ENCODE measurements around the gene LHX2. TPM values are rescaled to one million over a fixed set of nuclear protein-coding genes. Genes with fewer than 3 reads are reported as not detected.
A peak's percentile ranks its signal among the peaks of the same experiment; 100 is the strongest.

LHX2 gene
- total RNA-seq, 2 experiments from 2014 or later = not detected

DNA sequence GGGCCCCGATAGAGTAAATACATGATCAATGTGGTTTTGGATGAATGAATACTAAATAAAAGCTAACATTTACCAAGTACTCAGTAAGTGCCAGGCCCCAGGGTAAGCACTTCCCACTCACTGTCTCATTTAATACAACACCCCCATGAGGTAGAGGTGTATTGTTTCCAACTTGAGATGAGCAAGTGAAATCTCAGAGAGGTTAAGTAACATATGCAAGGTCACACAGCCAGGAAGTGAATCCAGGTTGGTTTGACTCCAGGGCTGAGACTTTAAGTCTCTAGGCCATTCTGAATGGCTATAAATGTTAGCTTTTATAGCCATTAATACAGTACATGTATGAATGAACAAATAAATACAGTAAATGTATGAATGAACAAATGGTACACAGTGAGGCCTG, 39.4 kb downstream of the LHX2 start:
- H3K36me3 Mint-ChIP-seq (ENCODE audit: low read depth) = no peaks in the 10 kb centered on the region
- H3K27ac Mint-ChIP-seq = no peak overlapping the region
- no peaks in the 10 kb centered on the region for H3K9me3 Mint-ChIP-seq
- H3K27me3 Mint-ChIP-seq = peaks cover 52% of the 10 kb centered on the region
- ChIA-PET CTCF (interaction anchor here (1.0 to 1.8 kb wide), 2 partner anchors 10 kb away, joined by 3 to 7 read pairs; no protein-coding TSS in a partner anchor), POLR2A (no interaction called here)
- H3K4me3 Mint-ChIP-seq = no peak overlapping the region
- DNase-seq = no peak
- H3K4me1 Mint-ChIP-seq = peaks cover 4% of the 10 kb centered on the region

- peaks cover 46% of the 10 kb centered on the region for H3K27me3 Mint-ChIP-seq
- H3K4me3 Mint-ChIP-seq = no peak overlapping the region
- ChIA-PET POLR2A (no interaction called here), CTCF (interaction anchor here (1.8 kb wide), 1 partner anchor 11 kb away, joined by 7 read pairs; no protein-coding TSS in a partner anchor)
- no peak for DNase-seq
- no peaks in the 10 kb centered on the region for H3K9me3 Mint-ChIP-seq
- no peaks in the 10 kb centered on the region for H3K36me3 Mint-ChIP-seq (ENCODE audit: low read depth)
- H3K4me1 Mint-ChIP-seq = peaks cover 4% of the 10 kb centered on the region
- H3K27ac Mint-ChIP-seq = no peak overlapping the region
Measured at GRCh38 chr9:124052401-124052800, 40.8 kb downstream of the LHX2 start.

DNA sequence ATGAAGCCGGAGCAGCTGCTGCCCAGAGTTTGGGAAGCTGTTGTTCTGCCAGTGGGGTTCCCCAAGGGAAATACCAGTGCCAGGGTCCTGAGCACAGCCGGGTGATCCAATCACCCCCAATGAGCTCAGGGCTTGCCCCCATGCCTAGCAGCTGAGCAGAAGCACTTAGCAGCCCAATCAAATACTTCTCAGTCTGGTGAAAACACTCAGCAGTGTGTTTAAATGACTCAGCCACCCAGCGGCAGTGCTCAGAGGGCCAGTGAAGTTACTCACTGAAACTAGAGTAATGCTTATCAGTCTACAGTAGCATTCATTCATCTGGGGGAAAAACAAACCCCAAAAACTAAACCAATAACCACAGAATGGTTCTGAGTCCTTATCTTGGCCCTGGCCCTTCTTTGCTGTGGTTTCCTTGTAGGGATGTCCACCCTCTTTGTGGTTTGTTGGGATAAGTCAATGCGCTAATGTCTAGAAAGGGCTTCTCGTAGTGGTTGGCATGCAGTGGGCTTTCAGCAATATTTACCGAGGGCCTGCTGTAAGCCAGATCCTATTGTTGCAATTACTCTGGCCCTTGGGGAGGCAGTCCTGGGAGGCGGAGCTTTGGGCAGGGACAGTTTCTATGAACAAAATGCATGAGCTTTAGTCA, 43.1 kb downstream of the LHX2 start:
- H3K27me3 Mint-ChIP-seq = peaks cover 54% of the 10 kb centered on the region
- peak; percentile 28 for DNase-seq
- peaks cover 4% of the 10 kb centered on the region for H3K4me1 Mint-ChIP-seq
- H3K9me3 Mint-ChIP-seq = no peaks in the 10 kb centered on the region
- H3K27ac Mint-ChIP-seq = peak overlapping the region; percentile 6
- H3K36me3 Mint-ChIP-seq (ENCODE audit: low read depth) = no peaks in the 10 kb centered on the region
- H3K4me3 Mint-ChIP-seq = no peak overlapping the region
- POLR2A ChIA-PET = no interaction called here
- CTCF ChIA-PET = no interaction called here

DNA sequence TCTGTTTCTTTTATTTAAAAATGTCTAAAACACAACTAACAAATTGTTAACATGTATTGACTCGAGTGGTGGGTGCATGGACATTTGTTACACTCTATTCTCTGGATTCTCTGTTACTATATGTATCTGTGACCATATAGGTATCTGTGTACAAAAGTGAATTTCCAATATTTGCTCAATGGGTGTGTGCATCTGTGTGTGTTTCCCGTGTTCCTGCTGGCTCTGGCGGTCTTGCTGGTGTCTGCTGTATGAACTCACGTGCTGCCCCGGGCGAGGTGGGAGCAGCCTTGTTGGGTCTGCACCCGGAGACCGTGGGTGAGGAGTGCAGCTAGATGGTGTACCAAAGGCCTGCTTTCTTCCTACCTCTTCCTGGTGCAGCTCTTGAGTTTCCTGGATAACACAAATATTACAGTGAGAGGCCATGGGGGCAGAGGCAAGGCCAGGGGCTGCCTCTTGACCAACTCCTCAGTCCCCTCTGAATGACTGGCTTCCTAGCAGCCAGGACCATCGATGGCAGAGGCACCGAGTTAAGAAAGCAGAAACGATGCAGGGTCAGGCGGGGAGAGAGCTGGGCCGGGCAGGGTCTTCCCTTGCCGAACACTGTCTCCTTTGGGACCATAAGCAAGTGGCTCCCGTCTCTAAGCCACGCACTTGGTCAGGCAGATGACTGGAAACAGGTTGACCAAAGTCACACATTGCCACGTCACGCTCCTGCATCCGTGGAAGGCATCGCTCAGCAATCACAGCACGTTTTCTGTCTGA, 49.5 kb downstream of the LHX2 start:
- H3K36me3 Mint-ChIP-seq (ENCODE audit: low read depth) = no peaks in the 10 kb centered on the region
- no peaks in the 10 kb centered on the region for H3K9me3 Mint-ChIP-seq
- no peak for DNase-seq
- CTCF ChIA-PET = no interaction called here
- peaks cover 30% of the 10 kb centered on the region for H3K27me3 Mint-ChIP-seq
- POLR2A ChIA-PET = no interaction called here
- no peak overlapping the region for H3K27ac Mint-ChIP-seq
- H3K4me3 Mint-ChIP-seq = no peak overlapping the region
- no peaks in the 10 kb centered on the region for H3K4me1 Mint-ChIP-seq

DNA sequence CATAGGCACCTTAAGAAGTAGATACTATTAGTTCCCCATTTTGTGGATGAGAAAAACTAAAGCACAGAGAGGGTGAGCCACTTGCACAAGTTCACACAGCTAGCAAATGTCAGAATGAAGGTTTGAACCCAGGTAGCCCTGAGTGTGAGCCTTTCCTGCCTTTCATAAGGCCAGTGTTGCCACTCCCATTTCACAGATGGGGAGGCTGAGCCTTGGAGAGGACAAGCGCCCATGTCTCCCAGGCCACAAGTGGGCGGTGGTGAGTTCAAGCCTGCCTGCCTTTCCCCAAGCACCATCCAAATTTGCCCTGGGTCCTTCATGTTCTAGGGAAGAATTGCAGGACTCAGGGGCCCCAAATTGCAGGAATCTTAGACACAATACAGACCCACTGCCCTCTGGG, 50.6 kb downstream of the LHX2 start:
- Mint-ChIP-seq H3K36me3 (ENCODE audit: low read depth) (no peaks in the 10 kb centered on the region), H3K27me3 (peaks cover 22% of the 10 kb centered on the region), H3K4me1 (no peaks in the 10 kb centered on the region), H3K27ac (no peak overlapping the region), H3K4me3 (no peak overlapping the region), H3K9me3 (no peaks in the 10 kb centered on the region)
- no peak for DNase-seq
- CTCF ChIA-PET = no interaction called here
- POLR2A ChIA-PET = no interaction called here

GRCh38 chr9:124066783-124067577, 55.4 kb downstream of the LHX2 start:
- DNase-seq = no peak
- Mint-ChIP-seq H3K4me3 (no peak overlapping the region), H3K27ac (no peak overlapping the region), H3K36me3 (ENCODE audit: low read depth) (no peaks in the 10 kb centered on the region), H3K4me1 (no peaks in the 10 kb centered on the region), H3K9me3 (no peaks in the 10 kb centered on the region), H3K27me3 (peaks cover 2% of the 10 kb centered on the region)
- POLR2A ChIA-PET = no interaction called here
- CTCF ChIA-PET = no interaction called here

DNA sequence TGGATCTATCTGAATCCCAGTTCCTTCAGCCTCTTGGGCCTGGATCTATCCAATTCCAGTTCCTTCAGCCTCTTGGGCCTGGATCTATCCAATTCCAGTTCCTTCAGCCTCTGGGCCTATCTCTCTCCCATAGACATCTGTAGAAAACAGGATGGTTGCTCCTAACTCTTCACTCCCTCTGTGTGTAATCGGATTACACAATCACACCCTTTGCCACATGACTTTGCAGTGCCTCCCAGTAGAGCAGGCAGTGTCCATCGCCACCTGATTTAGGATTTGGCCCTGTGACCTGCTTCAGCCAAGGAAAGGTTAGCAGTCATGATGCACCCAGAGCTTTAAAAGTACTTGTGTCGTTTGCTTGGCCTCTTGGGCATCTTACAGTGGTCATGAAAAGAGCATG, 56.7 kb downstream of the LHX2 start:
- ChIA-PET POLR2A (no interaction called here), CTCF (no interaction called here)
- Mint-ChIP-seq H3K9me3 (no peaks in the 10 kb centered on the region), H3K27ac (no peak overlapping the region), H3K36me3 (ENCODE audit: low read depth) (no peaks in the 10 kb centered on the region), H3K27me3 (peaks cover 9% of the 10 kb centered on the region), H3K4me3 (no peak overlapping the region), H3K4me1 (no peaks in the 10 kb centered on the region)
- DNase-seq = no peak

DNA sequence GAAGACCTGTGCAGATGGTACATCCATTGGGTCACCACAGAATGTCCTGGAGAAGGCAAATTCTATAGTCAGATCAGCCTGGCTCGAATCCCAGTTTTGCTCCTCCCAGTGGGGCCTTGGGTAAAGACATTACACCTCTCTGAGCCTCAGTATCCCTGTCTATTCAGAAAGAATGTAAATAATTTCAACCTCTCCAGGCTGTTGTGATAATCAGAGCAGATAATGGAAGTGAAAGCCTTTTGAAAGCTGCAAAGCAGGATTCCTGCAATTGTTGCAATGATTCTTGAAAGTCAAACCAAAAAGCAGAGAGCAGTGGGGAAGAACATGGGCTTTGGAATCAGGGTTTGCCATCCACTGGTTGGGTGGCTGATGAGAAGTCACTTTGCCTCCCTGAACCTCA, 63.2 kb downstream of the LHX2 start:
- no peaks in the 10 kb centered on the region for H3K36me3 Mint-ChIP-seq (ENCODE audit: low read depth)
- ChIA-PET CTCF (no interaction called here), POLR2A (no interaction called here)
- no peaks in the 10 kb centered on the region for H3K4me1 Mint-ChIP-seq
- no peak overlapping the region for H3K4me3 Mint-ChIP-seq
- no peak for DNase-seq
- H3K9me3 Mint-ChIP-seq = no peaks in the 10 kb centered on the region
- no peak overlapping the region for H3K27ac Mint-ChIP-seq
- peaks cover 27% of the 10 kb centered on the region for H3K27me3 Mint-ChIP-seq

DNA sequence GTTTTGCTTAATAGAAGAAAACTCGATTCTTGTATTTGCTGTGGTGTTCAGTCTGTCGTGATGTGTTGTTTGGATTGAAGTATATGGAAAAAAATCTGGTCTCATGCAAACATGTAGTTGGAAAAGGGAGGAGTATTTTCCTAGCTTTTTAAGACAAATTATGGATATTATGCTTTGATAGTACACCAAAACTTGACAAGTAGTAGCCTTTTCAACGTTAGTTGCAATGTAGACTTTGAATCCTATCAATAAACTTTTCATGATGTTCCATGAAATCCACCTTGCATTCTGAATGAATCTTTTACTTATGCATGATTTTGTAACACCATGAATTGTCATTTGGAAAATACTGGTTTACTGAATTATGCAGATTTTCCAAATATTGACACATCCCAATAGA, 64.2 kb downstream of the LHX2 start:
- POLR2A ChIA-PET = no interaction called here
- CTCF ChIA-PET = no interaction called here
- no peaks in the 10 kb centered on the region for H3K4me1 Mint-ChIP-seq
- peaks cover 27% of the 10 kb centered on the region for H3K27me3 Mint-ChIP-seq
- no peaks in the 10 kb centered on the region for H3K9me3 Mint-ChIP-seq
- H3K4me3 Mint-ChIP-seq = no peak overlapping the region
- no peak overlapping the region for H3K27ac Mint-ChIP-seq
- no peaks in the 10 kb centered on the region for H3K36me3 Mint-ChIP-seq (ENCODE audit: low read depth)
- DNase-seq = no peak

DNA sequence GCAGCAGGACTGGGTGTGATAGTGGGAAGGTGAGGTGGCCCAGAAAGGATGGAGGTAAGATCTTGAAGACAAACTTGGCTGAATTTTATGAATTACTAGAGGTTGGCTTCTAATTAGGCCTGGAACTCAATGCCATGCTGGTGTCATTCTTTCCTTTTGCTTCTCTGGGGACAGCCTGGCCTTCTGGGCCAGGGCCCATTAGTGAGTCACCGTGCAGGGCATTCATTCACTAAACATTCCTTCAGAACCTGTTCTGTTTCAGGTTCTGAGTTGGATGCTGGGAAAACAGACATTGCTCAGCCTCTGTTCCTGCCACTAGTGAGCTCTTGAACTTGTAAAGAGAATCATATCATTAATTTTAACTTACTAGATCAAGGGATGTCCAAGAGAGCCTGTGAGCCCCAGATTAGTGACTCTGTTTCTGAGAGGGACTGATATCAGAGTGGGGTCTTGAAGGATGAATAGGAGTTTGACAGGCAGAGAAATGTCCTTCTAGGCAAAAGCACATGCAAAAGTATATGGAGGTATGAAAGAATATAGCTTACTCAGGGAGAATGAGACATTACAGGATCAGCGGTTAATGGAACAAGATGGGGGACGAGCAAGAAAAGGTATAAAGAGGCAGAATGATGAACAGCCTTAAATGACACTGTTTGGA, 66.5 kb downstream of the LHX2 start:
- Mint-ChIP-seq H3K4me1 (no peaks in the 10 kb centered on the region), H3K27ac (no peak overlapping the region), H3K9me3 (no peaks in the 10 kb centered on the region), H3K36me3 (ENCODE audit: low read depth) (no peaks in the 10 kb centered on the region), H3K27me3 (peaks cover 20% of the 10 kb centered on the region), H3K4me3 (no peak overlapping the region)
- ChIA-PET CTCF (no interaction called here), POLR2A (no interaction called here)
- DNase-seq = no peak

- Mint-ChIP-seq H3K27me3 (peaks cover 18% of the 10 kb centered on the region), H3K36me3 (ENCODE audit: low read depth) (no peaks in the 10 kb centered on the region), H3K9me3 (no peaks in the 10 kb centered on the region), H3K4me1 (no peaks in the 10 kb centered on the region), H3K27ac (no peak overlapping the region), H3K4me3 (no peak overlapping the region)
- ChIA-PET CTCF (no interaction called here), POLR2A (no interaction called here)
- no peak for DNase-seq
Measured at GRCh38 chr9:124078641-124079040, 67.1 kb downstream of the LHX2 start.

GRCh38 chr9:124079176-124079925, 67.8 kb downstream of the LHX2 start:
- ChIA-PET CTCF (no interaction called here), POLR2A (no interaction called here)
- no peak overlapping the region for H3K4me3 Mint-ChIP-seq
- H3K27ac Mint-ChIP-seq = no peak overlapping the region
- H3K9me3 Mint-ChIP-seq = no peaks in the 10 kb centered on the region
- H3K4me1 Mint-ChIP-seq = no peaks in the 10 kb centered on the region
- H3K36me3 Mint-ChIP-seq (ENCODE audit: low read depth) = no peaks in the 10 kb centered on the region
- no peak for DNase-seq
- peaks cover 19% of the 10 kb centered on the region for H3K27me3 Mint-ChIP-seq

GRCh38 chr9:124082622-124083021, 71.1 kb downstream of the LHX2 start:
- ChIA-PET POLR2A (no interaction called here), CTCF (no interaction called here)
- peaks cover 16% of the 10 kb centered on the region for H3K27me3 Mint-ChIP-seq
- no peaks in the 10 kb centered on the region for H3K36me3 Mint-ChIP-seq (ENCODE audit: low read depth)
- no peak overlapping the region for H3K4me3 Mint-ChIP-seq
- no peak for DNase-seq
- peaks cover 4% of the 10 kb centered on the region for H3K9me3 Mint-ChIP-seq
- H3K27ac Mint-ChIP-seq = no peak overlapping the region
- H3K4me1 Mint-ChIP-seq = no peaks in the 10 kb centered on the region
